HG03060 (cell line): Measurements from ENCODE around the gene OR2H1.

Experiments used
- ATAC-seq: cut with Tn5 transposase; IDR thresholded peaks from one replicate; pipeline ENCODE4 v1.9.1; 2021; ENCODE audit warnings: low read depth, moderate number of reproducible peaks; ENCODE audit not compliant: unreplicated experiment

OR2H1 gene

DNA sequence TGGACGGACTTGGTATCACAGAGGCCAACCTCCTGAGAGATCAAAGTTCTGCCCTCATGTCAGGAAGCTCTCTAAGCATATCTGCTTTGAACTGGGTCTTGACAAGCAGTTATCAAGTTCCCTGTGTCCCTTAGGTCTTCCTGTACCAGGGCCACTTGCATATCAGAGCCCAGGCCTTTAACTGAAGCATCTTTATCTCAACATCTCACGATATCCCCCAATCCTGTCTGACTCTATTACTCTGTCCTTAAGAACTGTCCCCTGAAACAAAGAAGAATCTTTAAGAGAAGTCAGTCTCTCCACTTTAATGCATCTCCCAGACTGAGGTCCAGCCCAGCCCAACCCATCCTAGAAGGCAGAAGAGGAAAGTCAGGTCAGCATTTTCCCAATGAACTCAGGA, 22.6 kb downstream of the OR2H1 start:
- ATAC-seq = no peak

DNA sequence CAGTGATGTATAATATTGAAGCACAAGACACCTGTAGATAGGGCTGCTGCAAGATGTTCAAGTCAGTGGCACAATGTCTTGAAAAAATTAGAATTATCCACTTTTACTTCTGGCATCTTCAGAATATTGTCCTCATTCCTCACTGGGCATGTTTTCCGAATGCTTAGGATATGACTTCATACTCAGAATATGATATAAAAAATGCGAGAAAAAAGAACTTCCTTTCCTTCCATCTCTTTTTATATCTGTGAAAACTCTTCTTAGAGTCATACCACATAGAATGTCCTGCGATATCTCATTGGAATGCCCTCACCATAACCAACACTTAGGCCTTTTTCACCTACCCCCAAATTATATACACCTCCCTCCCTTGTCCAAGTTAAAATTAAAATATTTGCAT, 26.2 kb downstream of the OR2H1 start:
- ATAC-seq = no peak

GRCh38 chr6:29483735-29484134, 26.8 kb downstream of the OR2H1 start:
- no peak for ATAC-seq

GRCh38 chr6:29486577-29486976, 29.6 kb downstream of the OR2H1 start:
- ATAC-seq = no peak

DNA sequence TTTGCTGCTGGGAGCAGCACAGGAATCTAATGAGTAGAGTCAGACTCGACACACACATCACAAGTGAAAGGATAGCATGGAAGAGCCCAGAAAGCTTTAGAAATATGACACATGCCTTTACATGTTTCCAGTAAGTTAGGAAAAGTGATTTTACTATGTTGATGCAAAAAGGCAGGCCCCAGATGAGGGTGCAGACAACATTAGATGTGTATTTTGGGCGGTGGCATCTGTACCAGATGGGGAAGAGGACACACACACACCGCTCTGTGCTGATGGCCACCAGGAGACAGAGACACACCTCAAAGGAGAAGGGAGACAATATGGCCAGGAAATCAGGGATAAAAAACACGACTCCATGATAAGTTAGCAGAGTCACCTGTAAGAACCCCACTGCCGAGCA, 30.2 kb downstream of the OR2H1 start:
- no peak for ATAC-seq

DNA sequence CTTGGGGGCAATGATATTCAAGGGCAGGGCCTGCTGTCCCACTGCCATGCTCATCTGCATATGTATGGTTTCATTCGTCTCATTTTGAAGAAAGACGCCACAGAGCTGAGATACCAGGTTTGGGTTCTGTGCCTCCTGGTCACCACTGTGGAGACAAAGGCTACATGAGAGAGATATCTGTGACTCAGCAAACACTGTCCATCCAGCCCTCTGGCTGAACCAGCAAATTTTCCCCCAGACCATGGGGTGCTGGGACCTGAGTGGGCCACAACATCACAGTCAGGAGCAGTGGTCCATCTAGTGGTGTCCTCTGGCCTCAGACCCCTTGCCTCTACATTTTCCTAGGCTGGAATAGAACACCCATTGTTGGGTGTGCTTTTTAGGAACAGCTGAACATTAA, 30.7 kb downstream of the OR2H1 start, which contains the start of gene MAS1L:
Gene MAS1L, minus strand, starts transcription at position 297 of the 400 bp plus-strand sequence. Its CDS starts 54 bp downstream, at position 243.
- no peak for ATAC-seq

DNA sequence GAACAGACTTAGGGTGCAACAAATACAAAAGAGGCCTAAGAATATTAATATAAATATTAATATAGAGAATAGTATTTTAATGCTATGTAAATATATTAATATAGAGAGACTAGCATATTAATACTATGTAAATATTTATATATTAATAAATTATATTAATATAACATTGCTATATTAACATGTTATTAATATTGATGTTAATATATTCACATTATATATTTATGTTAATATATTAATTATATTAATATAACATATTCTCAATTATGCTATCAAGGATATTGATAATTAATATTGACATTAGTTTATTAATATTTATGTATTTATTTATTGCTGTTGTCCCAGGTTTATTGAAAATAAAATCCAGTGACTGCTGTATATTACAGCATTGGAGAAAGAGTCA, 31.9 kb downstream of the OR2H1 start:
- no peak for ATAC-seq

- no peak for ATAC-seq
These were observed 32.3 kb downstream of the OR2H1 start for GRCh38 chr6:29489286-29489685.

DNA sequence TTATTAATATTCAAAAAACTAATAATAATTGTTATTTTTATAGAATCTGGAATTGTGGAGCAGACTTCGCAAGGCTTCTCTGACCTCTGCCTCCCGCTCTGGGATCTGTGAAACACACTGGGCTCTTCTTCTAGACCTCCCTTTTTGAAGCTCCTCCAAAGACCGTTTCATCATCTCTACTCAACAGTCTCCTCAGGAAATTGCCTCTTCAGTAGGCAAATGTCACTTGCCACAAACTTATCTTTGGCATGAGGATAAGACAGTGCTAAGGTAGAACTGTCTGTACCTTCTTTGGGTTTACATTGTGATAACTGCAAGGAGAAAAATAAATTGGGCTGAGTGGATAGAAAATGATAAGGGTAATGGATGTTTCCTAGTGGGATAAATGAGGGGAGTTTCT, 33.1 kb downstream of the OR2H1 start:
- no peak for ATAC-seq

GRCh38 chr6:29490552-29490951, 33.6 kb downstream of the OR2H1 start:
- no peak for ATAC-seq

- ATAC-seq = no peak
These were observed 34.6 kb downstream of the OR2H1 start for GRCh38 chr6:29491574-29491973.

- no peak for ATAC-seq
These were observed 36.3 kb downstream of the OR2H1 start for GRCh38 chr6:29493261-29493660.

DNA sequence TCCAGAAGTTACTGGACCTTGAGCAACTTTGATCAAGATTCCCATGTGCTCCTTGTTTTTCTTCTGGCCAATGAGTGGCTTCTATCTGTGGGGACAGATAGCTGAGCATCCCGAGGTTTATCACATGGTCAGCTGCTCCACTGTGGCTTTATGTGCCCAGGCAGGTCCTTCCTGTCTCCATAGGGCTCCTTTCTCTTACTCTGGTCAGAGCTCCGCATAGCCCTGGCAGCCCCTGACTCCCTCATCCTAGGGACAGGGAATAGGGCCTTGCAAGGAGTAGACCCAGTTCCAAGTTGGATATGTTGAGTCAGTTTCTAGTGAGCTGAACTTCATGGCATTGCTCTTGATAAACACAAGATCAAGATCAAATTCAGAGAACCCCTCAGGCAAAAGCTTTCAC, 37.2 kb downstream of the OR2H1 start:
- ATAC-seq = no peak

DNA sequence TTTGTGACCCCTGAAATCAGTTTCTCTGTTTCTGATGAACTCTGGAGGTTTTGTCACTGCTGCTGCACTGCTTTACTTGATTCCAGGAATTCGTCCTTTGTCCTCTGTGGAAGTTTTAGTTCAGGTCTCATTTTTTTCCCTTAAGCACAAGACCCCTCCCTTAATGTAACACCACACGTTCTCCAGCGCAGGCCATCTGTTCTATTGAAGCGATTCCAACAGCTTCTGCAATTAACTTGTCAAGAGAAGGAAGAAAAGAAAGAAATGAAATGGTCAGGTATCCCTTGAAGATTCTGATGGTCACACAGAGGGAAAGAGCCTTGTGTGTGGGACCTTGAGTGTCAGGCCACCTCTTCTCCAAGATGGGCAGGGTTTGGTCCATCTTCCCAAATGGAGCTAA, 38.6 kb downstream of the OR2H1 start:
- ATAC-seq = no peak

- ATAC-seq = no peak
These were observed 40.0 kb downstream of the OR2H1 start for GRCh38 chr6:29496961-29497360.

DNA sequence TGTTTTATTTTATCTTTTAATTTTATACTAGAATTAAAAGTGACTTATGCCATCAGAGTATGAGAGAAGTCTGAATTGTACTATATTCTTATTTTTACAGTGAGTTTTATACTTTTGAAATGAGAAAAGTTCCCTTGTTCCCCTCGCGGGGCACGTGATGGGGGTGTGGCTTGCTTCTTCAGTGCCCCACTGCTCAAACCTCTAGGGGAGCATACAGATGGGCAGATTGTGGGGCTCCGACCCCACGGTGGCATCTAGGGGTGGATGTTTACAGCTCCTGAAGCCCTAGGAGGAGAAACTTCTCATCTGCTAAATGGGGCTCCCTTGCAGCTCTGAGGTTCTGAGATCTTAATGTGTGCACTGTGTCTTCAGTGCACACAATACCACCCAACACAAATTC, 42.7 kb downstream of the OR2H1 start:
- no peak for ATAC-seq

DNA sequence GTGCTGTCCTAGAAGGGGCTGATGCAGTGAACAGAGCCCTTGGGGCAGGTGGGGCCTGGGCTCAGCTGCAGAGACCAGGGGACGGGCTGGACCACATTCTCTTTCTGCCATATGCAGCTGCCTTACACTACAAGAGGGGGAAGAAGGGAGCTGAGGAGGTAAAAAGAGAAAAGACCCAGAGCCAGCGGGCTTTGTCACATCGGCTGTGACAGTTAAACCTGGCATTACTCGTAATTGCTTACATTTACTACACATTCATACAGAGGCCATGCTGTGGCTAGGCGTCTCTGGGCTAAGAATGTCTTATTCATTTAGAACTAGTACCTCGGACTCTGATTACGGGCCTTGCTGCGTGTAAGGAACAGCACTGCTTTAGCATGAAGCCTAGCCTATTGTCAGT, 43.6 kb downstream of the OR2H1 start:
- no peak for ATAC-seq

GRCh38 chr6:29501106-29501505, 44.2 kb downstream of the OR2H1 start:
- ATAC-seq = no peak

DNA sequence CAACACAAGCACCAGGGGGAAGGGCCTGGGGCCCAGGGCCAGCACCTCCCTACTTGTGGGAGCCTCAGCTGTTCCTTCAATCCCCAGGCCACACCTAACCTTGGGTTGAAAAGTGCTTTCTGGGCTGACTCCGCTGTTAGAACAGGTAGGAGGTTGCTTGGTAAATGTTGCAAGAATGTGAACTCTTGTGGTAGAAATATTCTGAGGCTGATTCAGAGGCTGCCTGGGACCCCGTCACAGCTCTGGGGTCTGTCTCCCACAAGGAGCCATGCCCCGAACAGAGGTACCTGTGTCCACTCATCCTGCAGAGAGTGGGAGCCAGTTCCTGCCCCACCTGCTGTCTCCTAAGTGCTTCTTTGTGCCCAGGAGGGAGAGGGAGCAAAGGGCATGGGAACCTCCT, 45.2 kb downstream of the OR2H1 start:
- no peak for ATAC-seq

DNA sequence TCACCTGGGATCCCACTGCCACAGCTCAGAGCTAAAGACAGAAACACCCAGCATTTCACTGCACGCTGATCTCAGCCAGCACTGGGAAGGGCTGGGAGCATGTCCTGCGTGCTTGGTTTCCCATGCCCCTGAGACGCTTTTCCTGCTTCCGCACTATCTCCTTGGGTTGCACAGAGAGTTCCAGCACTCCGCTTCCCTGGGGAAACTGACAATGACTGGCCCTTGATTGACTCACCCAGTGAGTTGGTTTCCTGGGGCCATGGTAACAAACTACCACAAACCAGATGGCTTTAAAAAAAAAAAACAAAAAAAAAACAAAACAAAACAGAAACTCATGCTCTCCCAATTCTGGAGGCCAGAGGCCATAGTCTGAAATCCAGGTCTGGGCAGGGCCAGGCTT, 45.6 kb downstream of the OR2H1 start:
- no peak for ATAC-seq

GRCh38 chr6:29504961-29505360, 48.0 kb downstream of the OR2H1 start:
- ATAC-seq = no peak

GRCh38 chr6:29505808-29506207, 48.9 kb downstream of the OR2H1 start:
- ATAC-seq = no peak

GRCh38 chr6:29506446-29507067, 49.6 kb downstream of the OR2H1 start:
- ATAC-seq = no peak
